HEK293 (cell line): Measurements from ENCODE around the gene TIAM2.

Experiments
- CTCF ChIA-PET: fragments of 350-600 bp; formaldehyde crosslinking; extraction: SDS; loops from one replicate; lab custom pipeline; 2021; ENCODE audit warnings: antibody characterized with exemption; lab: Yijun Ruan, JAX
- POLR2A ChIA-PET: fragments of 300-600 bp; formaldehyde crosslinking; extraction: SDS; loops from one replicate; lab custom pipeline; 2020; ENCODE audit warnings: antibody characterized with exemption, inconsistent platforms; lab: Yijun Ruan, JAX
- H3K27ac ChIP-seq: fragments of 200-500 bp; sonication (Bioruptor generic); 2 replicates; pipeline ENCODE4 v1.5.1; 2014; ENCODE audit warnings: low read depth, low read length, control low read depth, inconsistent platforms; ENCODE audit errors: extremely low read depth
- H3K36me3 ChIP-seq, 2 experiments: fragments of 200-500 bp in 1 of 2; sonication (Bioruptor generic) in 1 of 2; 1 replicate in 1 of 2; 2 replicates in 1 of 2; pipeline ENCODE4 v1.5.1; 2014 to 2017; ENCODE audit warnings: inconsistent platforms in 2 of 2, low read length in 2 of 2; ENCODE audit not compliant: control insufficient read depth in 2 of 2, insufficient read depth in 1 of 2
- H3K4me1 ChIP-seq: fragments of 200-500 bp; sonication (Bioruptor generic); 2 replicates; pipeline ENCODE4 v1.5.1; 2014; ENCODE audit warnings: mild to moderate bottlenecking, low read length, inconsistent platforms; ENCODE audit not compliant: control insufficient read depth, insufficient read depth
- H3K4me3 ChIP-seq: 2 replicates; pipeline ENCODE4 v1.5.1; 2011; ENCODE audit warnings: low read depth, mild to moderate bottlenecking, control low read depth, low read length, moderate library complexity
- H3K9me3 ChIP-seq: fragments of 200-500 bp; sonication (Bioruptor generic); 2 replicates; pipeline ENCODE4 v1.5.1; 2014; ENCODE audit warnings: low read depth, low read length, inconsistent platforms; ENCODE audit not compliant: control insufficient read depth, insufficient read depth
- KLF10 ChIP-seq: fragments of 450-650 bp; IDR thresholded peaks from 2 replicates; pipeline ENCODE4 v1.5.1; 2018; ENCODE audit warnings: missing biosample characterization, mild to moderate bottlenecking, missing genetic modification characterization
- YY2 ChIP-seq: fragments of 450-650 bp; formaldehyde crosslinking; IDR thresholded peaks from 2 replicates; pipeline ENCODE4 v1.5.1; 2016; ENCODE audit warnings: missing biosample characterization, missing genetic modification characterization
- ZNF133 ChIP-seq: fragments of 450-650 bp; formaldehyde crosslinking; IDR thresholded peaks from 2 replicates; pipeline ENCODE4 v1.5.1; 2016; ENCODE audit warnings: missing biosample characterization, missing genetic modification characterization
- ZNF146 ChIP-seq: fragments of 450-650 bp; formaldehyde crosslinking; IDR thresholded peaks from 2 replicates; pipeline ENCODE4 v1.5.1; 2016; ENCODE audit warnings: missing biosample characterization, missing genetic modification characterization
- ZNF26 ChIP-seq: fragments of 450-650 bp; formaldehyde crosslinking; IDR thresholded peaks from 2 replicates; pipeline ENCODE4 v1.5.1; 2016; ENCODE audit warnings: missing biosample characterization, missing genetic modification characterization
- ZNF518A ChIP-seq: fragments of 450-650 bp; formaldehyde crosslinking; conservative IDR thresholded peaks from 2 replicates; pipeline ENCODE4 v1.5.1; 2016; ENCODE audit warnings: low read depth, missing biosample characterization, missing genetic modification characterization
- ZNF548 ChIP-seq: fragments of 450-650 bp; formaldehyde crosslinking; IDR thresholded peaks from 2 replicates; pipeline ENCODE4 v1.5.1; 2016; ENCODE audit warnings: missing biosample characterization, missing genetic modification characterization
- ZNF560 ChIP-seq: fragments of 450-650 bp; formaldehyde crosslinking; IDR thresholded peaks from 2 replicates; pipeline ENCODE4 v1.5.1; 2017; ENCODE audit warnings: missing biosample characterization, missing genetic modification characterization, borderline replicate concordance
- ZNF654 ChIP-seq: fragments of 450-650 bp; formaldehyde crosslinking; IDR thresholded peaks from 2 replicates; pipeline ENCODE4 v1.5.1; 2016; ENCODE audit warnings: low read depth, missing biosample characterization, missing genetic modification characterization
- ZNF664 ChIP-seq: fragments of 450-650 bp; formaldehyde crosslinking; IDR thresholded peaks from 2 replicates; pipeline ENCODE4 v1.5.1; 2016; ENCODE audit warnings: missing biosample characterization, missing genetic modification characterization
- ZNF670 ChIP-seq: fragments of 450-650 bp; formaldehyde crosslinking; IDR thresholded peaks from 2 replicates; pipeline ENCODE4 v1.5.1; 2016; ENCODE audit warnings: missing biosample characterization, missing genetic modification characterization, low read depth

TIAM2 gene

GRCh38 chr6:155276638-155277037 lies 281.5 kb downstream of the TIAM2 start:
- no peaks in the 10 kb centered on the region for H3K9me3 ChIP-seq
- H3K4me3 ChIP-seq: no peak overlapping the region
- CTCF ChIA-PET: interaction anchor here (0.6 to 2.1 kb wide), 8 partner anchors 8 to 695 kb away, joined by 3 to 9 read pairs (median 4); no protein-coding TSS in a partner anchor
- H3K36me3 ChIP-seq: peaks cover 0 to 37% of the 10 kb centered on the region in 2 experiments; a peak in 1 of 3 replicates
- H3K4me1 ChIP-seq: no peaks in the 10 kb centered on the region
- no peak for TF ChIP-seq ZNF654 (tag by site-specific recombination)
- no peak for TF ChIP-seq KLF10
- no peak for TF ChIP-seq ZNF146 (tag by site-specific recombination)
- TF ChIP-seq YY2 (tag by site-specific recombination): no peak
- no peak for TF ChIP-seq ZNF133 (tag by site-specific recombination)
- no peak for TF ChIP-seq ZNF26
- TF ChIP-seq, all 188 proteins: peak for 0
- POLR2A ChIA-PET: no interaction called here
- H3K27ac ChIP-seq: no peak overlapping the region

GRCh38 chr6:155278319-155279049 lies 283.4 kb downstream of the TIAM2 start:
- ChIA-PET POLR2A (no interaction called here), CTCF (interaction anchor here (0.6 kb wide), 1 partner anchor 10 kb away, joined by 3 read pairs; no protein-coding TSS in a partner anchor)
- Histone ChIP-seq H3K4me1 (no peaks in the 10 kb centered on the region), H3K36me3 (peaks cover 9 to 46% of the 10 kb centered on the region in 2 experiments), H3K4me3 (no peak overlapping the region), H3K27ac (no peak overlapping the region), H3K9me3 (no peaks in the 10 kb centered on the region)
- TF ChIP-seq ZNF664 (peak; percentile 76), ZNF548 (no peak), ZNF560 (tag by site-specific recombination) (no peak)

- no peaks in the 10 kb centered on the region for H3K9me3 ChIP-seq
- H3K27ac ChIP-seq: no peak overlapping the region
- TF ChIP-seq ZNF518A (tag by site-specific recombination) (no peak), ZNF670 (no peak)
- peaks cover 13 to 58% of the 10 kb centered on the region in 2 experiments for H3K36me3 ChIP-seq
- no peak overlapping the region for H3K4me3 ChIP-seq
- ChIA-PET POLR2A (no interaction called here), CTCF (interaction anchor here (0.8 to 1.2 kb wide), 2 partner anchors 8 to 17 kb away, joined by 4 read pairs; no protein-coding TSS in a partner anchor)
- H3K4me1 ChIP-seq: no peaks in the 10 kb centered on the region
Measured at GRCh38 chr6:155284775-155285174, 289.7 kb downstream of the TIAM2 start.
